ENCODE results near the gene ARAP2.

Gene ARAP2

DNA sequence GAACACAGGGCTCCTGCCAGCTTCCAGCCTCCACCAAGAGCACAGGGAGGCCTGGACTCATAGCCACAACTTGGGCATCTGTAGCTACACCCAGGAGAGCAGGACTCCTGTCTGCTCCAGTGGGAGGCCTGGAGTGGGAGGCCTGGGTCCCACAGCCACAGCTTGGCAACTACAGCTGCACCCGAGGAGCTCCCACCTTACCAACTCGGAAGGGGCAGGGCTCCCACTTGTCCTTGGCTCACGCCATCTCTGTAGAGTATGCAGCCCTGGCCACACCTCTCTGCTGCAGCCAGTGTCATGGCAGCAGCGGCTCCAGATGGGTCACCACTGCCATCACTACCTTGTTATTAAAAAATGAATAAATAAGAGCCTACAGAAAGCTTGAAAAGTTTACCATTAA is 45.5 kb downstream of the ARAP2 start:
- DNase-seq (ENCODE audit: low read depth): no peak
- H3K4me3 ChIP-seq (ENCODE audit: low read depth, low read length): no peak overlapping the region
- TF ChIP-seq, protein P1, sequence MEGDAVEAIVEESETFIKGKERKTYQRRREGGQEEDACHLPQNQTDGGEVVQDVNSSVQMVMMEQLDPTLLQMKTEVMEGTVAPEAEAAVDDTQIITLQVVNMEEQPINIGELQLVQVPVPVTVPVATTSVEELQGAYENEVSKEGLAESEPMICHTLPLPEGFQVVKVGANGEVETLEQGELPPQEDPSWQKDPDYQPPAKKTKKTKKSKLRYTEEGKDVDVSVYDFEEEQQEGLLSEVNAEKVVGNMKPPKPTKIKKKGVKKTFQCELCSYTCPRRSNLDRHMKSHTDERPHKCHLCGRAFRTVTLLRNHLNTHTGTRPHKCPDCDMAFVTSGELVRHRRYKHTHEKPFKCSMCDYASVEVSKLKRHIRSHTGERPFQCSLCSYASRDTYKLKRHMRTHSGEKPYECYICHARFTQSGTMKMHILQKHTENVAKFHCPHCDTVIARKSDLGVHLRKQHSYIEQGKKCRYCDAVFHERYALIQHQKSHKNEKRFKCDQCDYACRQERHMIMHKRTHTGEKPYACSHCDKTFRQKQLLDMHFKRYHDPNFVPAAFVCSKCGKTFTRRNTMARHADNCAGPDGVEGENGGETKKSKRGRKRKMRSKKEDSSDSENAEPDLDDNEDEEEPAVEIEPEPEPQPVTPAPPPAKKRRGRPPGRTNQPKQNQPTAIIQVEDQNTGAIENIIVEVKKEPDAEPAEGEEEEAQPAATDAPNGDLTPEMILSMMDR (IDR thresholded peaks at IDR 0.05; ENCODE audit: insufficient read depth, low read depth, low read length, missing control alignments): no peak

DNA sequence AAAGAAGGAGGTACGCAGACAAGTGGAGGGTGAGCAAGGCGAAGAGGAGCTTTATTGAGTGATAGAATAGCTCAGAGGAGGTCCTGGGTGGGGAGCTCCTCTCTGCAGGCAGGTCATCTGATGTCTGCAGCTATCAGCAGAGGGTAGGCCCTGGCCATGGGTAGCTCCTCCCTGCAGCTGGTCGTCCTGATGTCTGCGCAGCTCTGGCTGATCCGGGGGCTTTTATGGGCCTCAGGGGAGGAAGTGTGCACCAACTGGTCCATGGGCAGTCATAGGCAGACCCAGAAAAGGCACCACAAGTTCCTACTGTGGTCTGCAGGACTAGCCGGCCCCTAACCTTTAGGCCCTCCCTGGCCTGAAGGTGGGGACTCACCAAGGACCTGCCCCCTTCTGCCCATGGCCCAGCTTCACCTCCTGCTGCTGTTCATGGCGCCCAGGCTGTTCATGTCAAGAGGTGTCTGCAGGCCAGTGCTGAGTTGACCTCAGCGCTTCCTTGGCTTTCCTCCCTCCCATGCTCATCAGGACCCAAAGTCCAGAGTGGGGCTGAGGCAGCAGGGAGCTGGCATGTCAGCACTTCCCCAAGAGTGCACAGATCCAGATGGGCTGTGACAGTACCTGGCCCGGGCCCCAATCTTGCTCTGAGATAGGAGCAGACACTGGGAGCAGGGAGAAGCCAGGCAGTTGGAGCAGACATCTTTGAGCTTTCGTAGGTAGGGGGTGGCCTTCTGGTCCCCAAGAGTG is 46.1 kb downstream of the ARAP2 start:
- DNase-seq (ENCODE audit: low read depth): no peak
- TF ChIP-seq, protein P1 (IDR thresholded peaks at IDR 0.05; ENCODE audit: insufficient read depth, low read depth, low read length, missing control alignments): no peak
- H3K4me3 ChIP-seq (ENCODE audit: low read depth, low read length): no peak overlapping the region

DNA sequence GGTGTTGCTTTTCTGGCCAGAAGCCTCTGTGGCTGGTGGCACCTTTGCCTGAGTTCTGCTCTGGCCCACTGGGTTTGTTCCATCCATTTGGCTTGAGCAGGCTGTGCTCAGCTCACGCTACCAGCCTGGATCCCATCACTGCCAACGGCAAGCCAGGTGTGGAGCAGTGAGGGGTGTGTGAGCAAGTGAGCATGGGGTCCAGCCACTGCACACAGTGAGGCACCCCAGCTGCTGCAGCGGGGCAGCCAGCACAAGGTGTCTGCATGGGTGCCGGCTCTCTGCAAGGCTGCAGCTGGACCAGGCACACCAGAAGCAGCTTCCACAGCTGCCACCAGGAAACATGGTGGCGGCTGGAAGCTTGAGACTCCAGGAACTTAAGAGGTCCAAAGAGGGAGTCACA is 46.8 kb downstream of the ARAP2 start:
- H3K4me3 ChIP-seq (ENCODE audit: low read depth, low read length): no peak overlapping the region
- DNase-seq (ENCODE audit: low read depth): no peak
- TF ChIP-seq, protein P1 (IDR thresholded peaks at IDR 0.05; ENCODE audit: insufficient read depth, low read depth, low read length, missing control alignments): no peak

DNA sequence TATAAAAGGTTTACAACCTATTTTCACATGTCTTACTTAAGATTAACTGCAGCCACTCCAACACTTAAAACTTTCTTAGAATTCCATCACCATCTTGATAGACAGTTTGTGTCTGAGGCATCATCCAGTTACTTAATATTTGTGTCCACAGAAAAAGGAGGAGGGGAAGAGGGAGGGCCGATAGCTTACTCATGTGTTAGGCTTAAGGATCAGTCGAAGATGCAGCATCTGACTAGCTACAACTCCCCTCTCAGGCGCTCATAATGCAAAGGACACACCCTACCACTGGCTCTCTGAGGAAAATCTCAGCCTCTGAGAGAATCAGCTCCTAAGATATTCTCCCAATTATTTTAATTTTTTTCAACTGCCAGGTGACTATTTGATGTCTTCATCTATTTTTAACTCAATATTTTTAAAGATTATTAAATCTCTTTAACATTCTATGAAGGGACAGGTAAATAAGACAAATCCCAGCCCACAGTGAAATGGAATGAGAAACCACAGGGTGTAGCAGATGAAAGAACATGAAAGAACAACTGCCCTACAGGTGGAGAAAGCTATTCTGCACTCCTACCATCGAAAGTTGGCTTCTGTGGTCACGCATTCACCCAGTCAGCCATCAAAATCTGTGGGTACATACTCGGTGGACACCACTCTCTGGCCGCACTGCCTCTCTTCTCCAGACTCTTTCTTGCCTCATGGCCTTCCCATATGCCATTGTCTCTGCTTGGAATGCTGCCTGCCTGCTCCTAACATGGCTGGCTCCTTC is 48.0 kb downstream of the ARAP2 start:
- DNase-seq (ENCODE audit: low read depth): no peak
- TF ChIP-seq, protein P1 (IDR thresholded peaks at IDR 0.05; ENCODE audit: insufficient read depth, low read depth, low read length, missing control alignments): no peak
- no peak overlapping the region for H3K4me3 ChIP-seq (ENCODE audit: low read depth, low read length)

DNA sequence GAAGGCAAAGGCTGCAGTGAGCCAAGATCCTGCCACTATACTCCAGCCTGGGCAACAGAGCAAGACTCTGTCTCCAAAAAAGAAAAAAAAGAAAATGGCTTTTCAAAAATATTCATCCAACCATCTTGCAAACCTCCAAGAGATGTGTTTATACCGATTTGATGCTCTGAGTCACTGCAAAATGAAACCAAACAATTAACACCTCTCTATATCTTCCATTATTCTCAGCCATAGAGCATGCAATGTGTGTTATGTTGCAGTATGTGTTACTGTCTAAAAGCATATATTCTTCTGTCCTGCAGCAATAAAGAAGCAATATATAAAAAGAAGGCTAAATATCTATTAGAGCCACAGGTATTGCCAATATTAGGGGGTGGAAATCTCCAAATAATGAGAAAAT is 51.4 kb downstream of the ARAP2 start:
- TF ChIP-seq, protein P1 (IDR thresholded peaks at IDR 0.05; ENCODE audit: insufficient read depth, low read depth, low read length, missing control alignments): no peak
- DNase-seq (ENCODE audit: low read depth): no peak
- H3K4me3 ChIP-seq (ENCODE audit: low read depth, low read length): no peak overlapping the region

DNA sequence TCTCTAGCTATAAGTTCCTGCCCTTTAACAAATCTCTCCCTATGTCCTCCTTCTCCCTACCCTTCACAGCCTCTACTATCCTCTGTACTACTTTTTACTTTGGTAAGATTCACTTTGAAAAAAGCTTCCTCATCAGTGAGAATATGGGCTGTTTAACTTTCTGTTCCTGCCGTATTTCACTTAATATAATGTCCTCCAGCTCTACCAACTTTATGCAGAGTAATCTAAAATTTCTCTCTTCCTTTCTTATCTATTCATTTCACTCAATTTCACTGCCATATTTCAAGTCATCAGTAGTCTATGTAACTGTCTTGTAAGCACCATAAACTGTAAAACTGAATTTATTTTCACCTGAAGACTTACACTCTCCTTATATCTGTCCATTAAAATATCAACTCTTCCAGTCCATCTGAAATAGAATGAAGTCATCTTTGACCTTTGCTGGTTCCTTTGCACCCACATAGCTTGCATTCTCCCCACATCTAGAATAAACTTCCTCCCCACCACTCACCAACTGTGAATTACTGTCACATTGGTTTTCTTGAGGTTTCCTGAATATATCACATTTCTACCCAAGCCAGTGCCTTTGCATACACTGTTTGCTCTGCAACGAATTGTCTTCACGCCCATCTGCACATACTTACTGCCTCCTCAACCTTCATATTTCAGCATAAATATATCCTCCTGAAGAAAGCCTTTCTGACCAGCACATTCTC is 54.6 kb downstream of the ARAP2 start:
- H3K4me3 ChIP-seq (ENCODE audit: low read depth, low read length): no peak overlapping the region
- DNase-seq (ENCODE audit: low read depth): peak; percentile 46
- TF ChIP-seq, protein P1 (IDR thresholded peaks at IDR 0.05; ENCODE audit: insufficient read depth, low read depth, low read length, missing control alignments): no peak

All from GM12865 (cell line).